Lower leg skin (tissue), 4 donors: Measurements from ENCODE around the gene CCDC78. TPM values are rescaled to one million over a fixed set of nuclear protein-coding genes. Genes with fewer than 3 reads are reported as not detected.

Source experiments
- DNase-seq, 2 donors: peaks; one replicate each; pipeline ENCODE4 v3.0.0-alpha.2; 2019; ENCODE audit warnings: low spot score in 2 of 2
- H3K4me3 ChIP-seq: fragments of 200-600 bp; sonication (generic); 2 replicates; pipeline ENCODE4 v1.5.1; 2017; ENCODE audit warnings: mild to moderate bottlenecking, low read depth; ENCODE audit not compliant: poor library complexity, severe bottlenecking
- CTCF ChIP-seq, 3 donors: fragments of 450-650 bp; IDR thresholded peaks; one replicate each; pipeline ENCODE4 v1.5.1; 2016; ENCODE audit warnings: antibody characterized with exemption in 3 of 3, mild to moderate bottlenecking in 3 of 3, moderate library complexity in 2 of 3
- POLR2A ChIP-seq, 2 donors: fragments of 450-650 bp; IDR thresholded peaks; one replicate each; pipeline ENCODE4 v1.6.1; 2016 to 2017; ENCODE audit warnings: antibody characterized with exemption in 2 of 2, mild to moderate bottlenecking in 1 of 2, moderate library complexity in 1 of 2
- WGBS, 2 donors: methylation state at CpG; one replicate each; pipeline ENCODE4 v1.1.5; 2018; 5-methylcytosine and 5-hydroxymethylcytosine counted together
- intact Hi-C: fragments of 100-400 bp; cut with DNase I; formaldehyde crosslinking; loops from one replicate; pipeline ENCODE4 v1.15.0; 2023; ENCODE audit warnings: low total_unique reads
- total RNA-seq, 4 donors: library from RNA; depleted of rRNA; stranded (reverse); fragments of >200 nt; gene quantifications; one replicate each; pipeline ENCODE4 v1.1.0, GENCODE V29; 2016

Gene CCDC78
- total RNA-seq, 4 donors from 2014 or later: 0.52 to 0.55 TPM; not detected in 2

DNA sequence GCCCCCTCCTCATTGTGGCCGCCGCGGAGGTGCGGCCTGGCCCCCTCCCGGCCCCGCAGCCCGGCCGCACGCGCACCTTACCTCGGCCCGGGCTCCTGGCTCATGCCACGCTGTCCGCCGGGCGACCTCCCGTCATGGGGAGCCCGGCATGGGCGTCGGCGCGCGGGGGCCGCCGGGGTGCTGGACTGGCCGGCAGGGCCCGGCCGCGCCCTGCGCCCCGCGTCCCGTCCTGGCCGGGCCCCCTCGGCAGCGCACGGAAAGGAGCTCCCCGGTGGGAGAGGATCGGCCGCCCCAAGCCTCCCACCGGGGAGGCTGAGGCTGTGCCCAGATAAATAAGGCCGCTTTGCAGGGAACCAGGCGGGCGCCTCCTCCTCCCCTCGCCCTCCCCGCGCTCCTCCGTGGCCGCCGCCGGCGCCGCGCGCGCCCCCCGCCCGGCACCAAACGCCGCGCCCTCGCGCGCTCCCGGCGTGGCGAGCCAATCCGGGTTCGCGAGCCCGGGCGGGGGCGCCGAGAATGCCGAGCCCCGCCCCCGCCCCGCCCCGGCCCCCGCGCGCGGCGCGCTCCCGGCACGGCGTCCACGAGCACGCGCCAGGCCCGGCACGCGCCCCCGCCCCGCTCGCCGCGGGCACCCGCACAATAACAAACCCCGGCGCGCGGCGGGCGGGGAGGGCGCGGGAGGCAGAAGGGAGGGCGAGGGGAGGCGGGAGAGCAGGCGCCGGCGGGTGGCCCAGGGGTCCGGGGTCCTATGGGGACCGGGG lies 20.6 kb downstream of the CCDC78 start, which contains the start of gene FBXL16:
Gene FBXL16 (minus strand): TSS at position 371 of the 758 bp plus-strand sequence. CDS start 8,396 bp downstream, outside the sequence.
- intact Hi-C loops: no loop called here
- DNase-seq: no peak
- WGBS, 2 donors: 0 to 2% methylated on average over 7 to 22 of the region's 115 CpGs
- TF ChIP-seq CTCF (IDR thresholded peaks at IDR 0.05) (no peak), POLR2A (IDR thresholded peaks at IDR 0.05) (no peak)
- H3K4me3 ChIP-seq: no peak within 1 kb of the TSS

GRCh38 chr16:704552-705380 lies 21.5 kb downstream of the CCDC78 start:
- intact Hi-C loops: no loop called here

DNA sequence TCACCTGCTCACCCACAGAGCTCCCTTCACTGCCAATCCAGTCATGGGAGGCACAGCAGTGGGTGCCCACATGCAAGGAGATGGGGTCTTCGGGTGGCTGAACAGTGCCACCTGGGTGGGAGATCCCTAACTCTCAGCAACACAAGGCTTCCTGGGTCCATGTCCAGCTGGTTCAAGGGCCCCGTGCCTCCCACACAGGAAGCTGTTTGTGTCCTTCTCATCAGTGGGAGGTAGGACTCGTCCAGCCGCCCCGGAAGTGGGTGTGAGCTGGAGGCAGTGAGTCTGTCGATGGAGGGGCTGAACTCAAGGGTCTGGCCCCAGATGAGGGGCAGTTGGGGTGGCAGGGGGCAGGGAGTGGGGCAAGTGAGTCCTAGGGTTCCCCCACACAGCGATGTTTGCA lies 22.2 kb downstream of the CCDC78 start:
- intact Hi-C loops: no loop called here
- no peak for DNase-seq

More at GRCh38 chr16:704552-705380, 21.5 kb downstream of the CCDC78 start:
- no peak overlapping the region for H3K4me3 ChIP-seq
- TF ChIP-seq CTCF (IDR thresholded peaks at IDR 0.05): no peak
- no peak for TF ChIP-seq POLR2A (IDR thresholded peaks at IDR 0.05)
- 7 to 11% methylated on average over 29 to 50 of the region's 50 CpGs for WGBS, 2 donors
- no peak for DNase-seq

GRCh38 chr16:703406-703805 lies 22.8 kb downstream of the CCDC78 start:
- no peak for DNase-seq
- WGBS, 2 donors: 71 to 84% methylated on average over 9 to 12 of the region's 12 CpGs
- TF ChIP-seq CTCF (IDR thresholded peaks at IDR 0.05): no peak
- no peak for TF ChIP-seq POLR2A (IDR thresholded peaks at IDR 0.05)
- intact Hi-C loops: no loop called here
- no peak overlapping the region for H3K4me3 ChIP-seq

More for the DNA sequence above, 22.2 kb downstream of the CCDC78 start:
- no peak overlapping the region for H3K4me3 ChIP-seq
- 60 to 88% methylated on average over 6 to 7 of the region's 7 CpGs for WGBS, 2 donors
- TF ChIP-seq CTCF (IDR thresholded peaks at IDR 0.05) (no peak), POLR2A (IDR thresholded peaks at IDR 0.05) (no peak)

DNA sequence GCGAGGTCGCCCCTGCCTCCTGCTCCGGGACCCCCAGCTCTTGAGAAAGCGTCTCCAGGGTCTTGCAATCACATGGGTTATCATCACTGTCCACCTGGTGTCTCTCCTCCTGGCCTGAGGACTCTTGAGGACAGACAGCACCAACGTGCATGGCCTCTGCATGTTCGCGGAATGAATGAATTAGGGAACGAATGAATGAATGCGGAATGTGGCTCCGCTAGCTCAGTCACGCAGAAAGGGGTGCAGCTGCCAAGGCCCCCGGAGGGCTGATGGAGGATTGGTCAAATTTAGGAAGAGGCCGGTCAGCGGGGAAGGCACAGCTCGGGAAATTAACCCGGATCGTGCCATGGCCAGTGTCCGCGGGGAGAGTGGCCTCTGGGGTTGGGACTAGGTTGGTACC lies 23.9 kb downstream of the CCDC78 start:
- H3K4me3 ChIP-seq: no peak overlapping the region
- 82% methylated on average over 19 of the region's 19 CpGs for WGBS, 2 donors
- TF ChIP-seq POLR2A (IDR thresholded peaks at IDR 0.05) (no peak), CTCF (IDR thresholded peaks at IDR 0.05) (no peak)
- DNase-seq: no peak
- intact Hi-C loops: no loop called here
